H1 (cell line): Measurements from ENCODE around the gene LIN28A. TPM values are rescaled to one million over a fixed set of nuclear protein-coding genes. Genes with fewer than 3 reads are reported as not detected.

Experiments used
- CTCF ChIA-PET: fragments of 300-600 bp; sonication (Branson Sonifier 250); formaldehyde crosslinking; loops from one replicate; lab custom pipeline; 2021; ENCODE audit not compliant: partially characterized antibody; lab: Charles Lee
- POLR2A ChIA-PET: fragments of 300-600 bp; sonication (Branson Sonifier 250); formaldehyde crosslinking; loops from one replicate; lab custom pipeline; 2021; ENCODE audit warnings: inconsistent platforms; ENCODE audit not compliant: partially characterized antibody; lab: Charles Lee
- DNase-seq, 2 experiments: peaks; one replicate each; pipeline versions ENCODE4 v3.0.0 to v3.0.0-alpha.2; 2010 to 2022; ENCODE audit warnings: low spot score in 2 of 2, low read depth in 1 of 2, mixed read lengths in 1 of 2
- FAIRE-seq: peaks from 2 replicates; lab custom pipeline; 2011; peaks lifted over from hg19 to GRCh38; lab: Jason Lieb, UNC
- H2AFZ ChIP-seq: 2 replicates; pipeline ENCODE4 v1.8.1; 2012; ENCODE audit warnings: low read length, inconsistent platforms
- H2AK5ac ChIP-seq: 2 replicates; pipeline ENCODE4 v1.6.1; 2013; ENCODE audit warnings: low read depth, low read length
- H2BK120ac ChIP-seq: replicated peaks from 2 replicates; pipeline ENCODE3; 2013; ENCODE audit warnings: low read depth, low read length, inconsistent platforms
- H2BK12ac ChIP-seq: 2 replicates; pipeline ENCODE4 v1.6.1; 2013; ENCODE audit warnings: low read depth, low read length
- H2BK15ac ChIP-seq: 2 replicates; pipeline ENCODE4 v1.6.1; 2013; ENCODE audit warnings: low read length
- H2BK20ac ChIP-seq: 2 replicates; pipeline ENCODE4 v1.6.1; 2013; ENCODE audit warnings: low read length
- H2BK5ac ChIP-seq: 2 replicates; pipeline ENCODE4 v1.6.1; 2013; ENCODE audit warnings: low read depth, low read length
- H3K14ac ChIP-seq: 2 replicates; pipeline ENCODE4 v1.6.1; 2013; ENCODE audit warnings: inconsistent platforms; ENCODE audit not compliant: insufficient read length
- H3K18ac ChIP-seq: 2 replicates; pipeline ENCODE4 v1.6.1; 2013; ENCODE audit warnings: low read length; ENCODE audit errors: extremely low read depth
- H3K23ac ChIP-seq: 2 replicates; pipeline ENCODE4 v1.6.1; 2013; ENCODE audit warnings: inconsistent platforms; ENCODE audit not compliant: insufficient read length
- H3K23me2 ChIP-seq: 2 replicates; pipeline ENCODE4 v1.6.1; 2013; ENCODE audit warnings: low read depth, low read length
- H3K27ac ChIP-seq: 2 replicates; pipeline ENCODE4 v1.6.1; 2011; ENCODE audit warnings: low read depth, low read length, inconsistent platforms
- H3K27me3 ChIP-seq, 4 experiments: replicated peaks in 1 of 4; 1 replicate in 1 of 4; 2 replicates in 3 of 4; pipeline versions ENCODE4 v1.6.1 to v1.8.1; 2011 to 2013; ENCODE audit warnings: low read length in 3 of 4, mild to moderate bottlenecking in 3 of 4, inconsistent platforms in 2 of 4, mixed read lengths in 2 of 4, moderate library complexity in 1 of 4; ENCODE audit not compliant: control insufficient read depth in 3 of 4, insufficient read depth in 3 of 4; ENCODE audit errors: extremely low read depth in 1 of 4
- H3K36me3 ChIP-seq, 4 experiments: 2 replicates each; pipeline versions ENCODE4 v1.6.1 to v1.8.1; 2011 to 2013; ENCODE audit warnings: mild to moderate bottlenecking in 4 of 4, low read length in 3 of 4, moderate library complexity in 2 of 4, control low read depth in 1 of 4, inconsistent platforms in 1 of 4; ENCODE audit not compliant: insufficient read depth in 4 of 4, control insufficient read depth in 2 of 4
- H3K4ac ChIP-seq: replicated peaks from 2 replicates; pipeline ENCODE3; 2013; ENCODE audit warnings: low read length, low read depth, mixed read lengths, inconsistent platforms; ENCODE audit not compliant: insufficient read length
- H3K4me1 ChIP-seq, 4 experiments: replicated peaks in 1 of 4; 1 replicate in 1 of 4; 2 replicates in 3 of 4; pipeline versions ENCODE4 v1.6.1 to v1.8.1; 2011 to 2013; ENCODE audit warnings: low read length in 3 of 4, inconsistent platforms in 2 of 4, mixed read lengths in 1 of 4; ENCODE audit not compliant: insufficient read depth in 4 of 4, control insufficient read depth in 3 of 4
- H3K4me2 ChIP-seq, 2 experiments: 2 replicates each; pipeline versions ENCODE4 v1.6.1 to v1.8.1; 2011 to 2013; ENCODE audit warnings: low read depth in 2 of 2, low read length in 2 of 2, control low read depth in 1 of 2, inconsistent platforms in 1 of 2, mild to moderate bottlenecking in 1 of 2; ENCODE audit not compliant: insufficient read depth in 1 of 2
- H3K4me3 ChIP-seq, 4 experiments: fragments of 200-600, 300-600 bp in 1 of 4; sonication (generic), shearing (Covaris generic), sonication (Bioruptor Twin) in 1 of 4; 2 replicates each; pipeline versions ENCODE4 v1.5.1 to v1.8.1; 2011 to 2016; ENCODE audit warnings: low read length in 4 of 4, low read depth in 3 of 4, control low read depth in 2 of 4, inconsistent platforms in 2 of 4, mild to moderate bottlenecking in 2 of 4, mixed read lengths in 1 of 4, moderate library complexity in 1 of 4; ENCODE audit not compliant: insufficient read depth in 2 of 4; ENCODE audit errors: extremely low read depth in 1 of 4
- H3K56ac ChIP-seq: replicated peaks from 2 replicates; pipeline ENCODE3; 2013; ENCODE audit warnings: low read depth, mild to moderate bottlenecking, mixed read lengths, low read length, inconsistent platforms; ENCODE audit not compliant: insufficient read length
- H3K79me1 ChIP-seq: 2 replicates; pipeline ENCODE4 v1.6.1; 2013; ENCODE audit warnings: low read depth, low read length, control low read depth
- H3K79me2 ChIP-seq, 2 experiments: 2 replicates each; pipeline versions ENCODE4 v1.6.1 to v1.8.1; 2012 to 2013; ENCODE audit warnings: low read length in 2 of 2, mild to moderate bottlenecking in 2 of 2, inconsistent platforms in 1 of 2; ENCODE audit not compliant: insufficient read depth in 2 of 2, control insufficient read depth in 1 of 2
- H3K9ac ChIP-seq, 4 experiments: replicated peaks in 1 of 4; 1 replicate in 1 of 4; 2 replicates in 3 of 4; pipeline versions ENCODE4 v1.6.1 to v1.8.1; 2011 to 2013; ENCODE audit warnings: low read depth in 3 of 4, low read length in 3 of 4, control low read depth in 2 of 4, mild to moderate bottlenecking in 2 of 4, moderate library complexity in 2 of 4, inconsistent platforms in 1 of 4; ENCODE audit errors: extremely low read depth in 1 of 4
- H3K9me3 ChIP-seq, 2 experiments: 2 replicates each; pipeline versions ENCODE4 v1.6.1 to v1.8.1; 2012 to 2013; ENCODE audit warnings: mild to moderate bottlenecking in 2 of 2, moderate library complexity in 2 of 2, control low read depth in 1 of 2, inconsistent platforms in 1 of 2, low read depth in 1 of 2, low read length in 1 of 2, mixed read lengths in 1 of 2; ENCODE audit not compliant: insufficient read depth in 2 of 2
- H4K20me1 ChIP-seq, 2 experiments: replicated peaks in 1 of 2; 2 replicates each; pipeline versions ENCODE3 to v1.8.1; 2011 to 2013; ENCODE audit warnings: inconsistent platforms in 2 of 2, low read length in 2 of 2, mild to moderate bottlenecking in 1 of 2; ENCODE audit not compliant: insufficient read depth in 2 of 2, control insufficient read depth in 1 of 2
- H4K5ac ChIP-seq: 2 replicates; pipeline ENCODE4 v1.6.1; 2013; ENCODE audit warnings: low read length, low read depth, mixed read lengths, inconsistent platforms; ENCODE audit not compliant: insufficient read length
- H4K8ac ChIP-seq: 2 replicates; pipeline ENCODE4 v1.8.0; 2013; ENCODE audit warnings: mild to moderate bottlenecking, moderate library complexity, low read length, inconsistent platforms; ENCODE audit not compliant: insufficient read depth; ENCODE audit errors: extremely low read depth
- H4K91ac ChIP-seq: replicated peaks from 2 replicates; pipeline ENCODE3; 2013; ENCODE audit warnings: low read length, mixed read lengths, inconsistent platforms; ENCODE audit not compliant: insufficient read length
- ATF2 ChIP-seq: IDR thresholded peaks from 2 replicates; pipeline ENCODE4 v1.6.1; 2012; ENCODE audit warnings: low read length, inconsistent platforms
- CBX5 ChIP-seq: fragments of 300-800, 300-1000 bp; sonication (generic); IDR thresholded peaks from 2 replicates; pipeline ENCODE4 v1.7.1; 2016; ENCODE audit warnings: antibody characterized with exemption, low read length, low read depth
- CEBPB ChIP-seq: IDR thresholded peaks from 2 replicates; pipeline ENCODE4 v1.6.1; 2012; ENCODE audit warnings: low read depth, low read length
- MAFK ChIP-seq: IDR thresholded peaks from 2 replicates; pipeline ENCODE4 v1.6.1; 2012; ENCODE audit warnings: low read depth, mild to moderate bottlenecking, improper control_type of control experiment, low read length
- MAX ChIP-seq: IDR thresholded peaks from 2 replicates; pipeline ENCODE4 v1.6.1; 2012; ENCODE audit warnings: inconsistent platforms
- WGBS, 2 experiments: shearing (Covaris generic) in 1 of 2; methylation state at CpG; one replicate each; pipeline versions ENCODE4 v1.1.6 to v1.1.7; 2013 to 2015; ENCODE audit warnings: low lambda C conversion rate in 2 of 2, mixed read lengths in 2 of 2, inconsistent platforms in 1 of 2, low coverage in 1 of 2, missing lambda C conversion rate in 1 of 2; ENCODE audit not compliant: insufficient replicate concordance in 2 of 2, insufficient coverage in 1 of 2, insufficient read length in 1 of 2; ENCODE audit errors: extremely low coverage in 1 of 2, missing lambda C conversion rate in 1 of 2; 5-methylcytosine and 5-hydroxymethylcytosine counted together
- polyA plus RNA-seq, 7 experiments: library from polyadenylated mRNA; depleted of rRNA in 3 of 7; stranded (reverse) in 5 of 7; unstranded in 2 of 7; fragments of >200 nt in 5 of 7; fragments of 200-250 nt in 2 of 7; gene quantifications; 1 replicate in 5 of 7; 2 replicates in 1 of 7; 4 replicates in 1 of 7; pipeline versions ENCODE4 v1.2.1 to v1.2.3, GENCODE V29; 2011 to 2013; ENCODE audit warnings: missing spikeins in 2 of 7, mixed read lengths in 2 of 7
- total RNA-seq: library from RNA; stranded (reverse); fragmentation: NEBNext Ultra II Directional; extraction: Animal tissue kit (Norgen Biotek cat#: 25700); gene quantifications from 2 replicates; pipeline ENCODE4 v1.2.1, GENCODE V29; 2021

The LIN28A gene
- total and polyA plus RNA-seq, 2 of the 8 experiments (the other 6 are each of a cell fraction or from before 2014, with no cell fraction given): 403 to 1,486 TPM

- no peak overlapping the region for H2BK5ac ChIP-seq
- no peak overlapping the region for H2AFZ ChIP-seq
- H4K20me1 ChIP-seq: no peaks in the 10 kb centered on the region
- 95% methylated on average over 7 of the region's 7 CpGs; no CpG with 5 or more reads in 1 of the 2 experiments for WGBS, 2 experiments
- 0 out of 2 replicates have a peak overlapping the region, but pooled peaks have one; percentile 27 for H2BK12ac ChIP-seq
- H3K18ac ChIP-seq: no peak overlapping the region
- H3K14ac ChIP-seq: no peak overlapping the region
- no peak overlapping the region for H2AK5ac ChIP-seq
- no peak overlapping the region for H3K56ac ChIP-seq
- H3K9me3 ChIP-seq: no peaks in the 10 kb centered on the region
- no peaks in the 10 kb centered on the region; the same call in 1 of the 2 replicates for H3K23me2 ChIP-seq
- H3K4me3 ChIP-seq: no peak overlapping the region
- POLR2A ChIA-PET: interaction anchor here (15.3 kb wide), 1 partner anchor 23 kb away, joined by 166 read pairs; the partner anchor contains the start of gene LIN28A
- no peaks in the 10 kb centered on the region for H3K36me3 ChIP-seq
- no peaks in the 10 kb centered on the region; the same call in 1 of the 2 replicates for H3K79me1 ChIP-seq
- H3K23ac ChIP-seq: no peak overlapping the region
- CTCF ChIA-PET: interaction anchor here (0.5 to 9.4 kb wide), 8 partner anchors 9 to 1237 kb away, joined by 3 to 90 read pairs (median 4); no protein-coding TSS in a partner anchor
- no peaks in the 10 kb centered on the region for H3K27me3 ChIP-seq
- H2BK15ac ChIP-seq: 0 out of 2 replicates have a peak overlapping the region, but pooled peaks have one; percentile 61
- no peak overlapping the region for H3K9ac ChIP-seq
- no peak overlapping the region for H3K4me2 ChIP-seq
- H4K91ac ChIP-seq: no peak overlapping the region
- no peak overlapping the region for H2BK120ac ChIP-seq
- H3K4ac ChIP-seq: no peak overlapping the region
- no peaks in the 10 kb centered on the region for H3K79me2 ChIP-seq
- DNase-seq (no peak), FAIRE-seq (no peak)
- peaks cover 0 to 5% (median 2%) of the 10 kb centered on the region in 4 experiments; a peak in 5 of 7 replicates for H3K4me1 ChIP-seq
- TF ChIP-seq MAFK (no peak), MAX (no peak), CBX5 (no peak), ATF2 (no peak), CEBPB (0 out of 2 replicates have a peak, but pooled peaks have one; percentile 33)
- H4K8ac ChIP-seq: no peak overlapping the region
- H2BK20ac ChIP-seq: no peak overlapping the region
- no peak overlapping the region for H4K5ac ChIP-seq
- H3K27ac ChIP-seq: no peak overlapping the region
Measured at GRCh38 chr1:26387447-26387846, 23.2 kb upstream of the LIN28A start.
